ENCODE results near the gene ZNF302.

DNA sequence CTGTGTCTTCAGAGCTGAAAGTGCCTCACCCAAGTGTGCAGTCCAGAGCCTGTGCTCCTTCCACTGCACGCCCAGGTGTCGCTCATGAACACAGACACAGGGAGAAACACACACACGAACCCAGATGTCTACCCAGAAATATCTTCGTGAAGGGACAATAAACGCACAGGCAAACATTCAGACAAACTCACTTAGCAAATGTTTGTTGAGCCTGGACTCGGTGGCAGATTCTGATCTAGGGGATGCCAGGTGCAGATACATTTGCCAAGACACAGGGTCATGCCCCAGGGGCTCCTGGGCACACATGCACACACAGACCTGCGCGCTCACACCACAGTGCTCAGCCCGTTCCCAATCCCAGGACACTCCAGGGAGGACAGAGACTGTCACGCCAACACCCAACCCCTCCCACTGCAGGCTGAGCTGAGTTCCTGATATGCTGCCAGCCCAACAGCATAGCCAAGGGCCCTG, 32.5 kb upstream of the ZNF302 start:
- no peak for TF ChIP-seq EP300 (conservative IDR thresholded peaks at IDR 0.05; ENCODE audit: poor library complexity, severe bottlenecking)
- TF ChIP-seq, protein P1, sequence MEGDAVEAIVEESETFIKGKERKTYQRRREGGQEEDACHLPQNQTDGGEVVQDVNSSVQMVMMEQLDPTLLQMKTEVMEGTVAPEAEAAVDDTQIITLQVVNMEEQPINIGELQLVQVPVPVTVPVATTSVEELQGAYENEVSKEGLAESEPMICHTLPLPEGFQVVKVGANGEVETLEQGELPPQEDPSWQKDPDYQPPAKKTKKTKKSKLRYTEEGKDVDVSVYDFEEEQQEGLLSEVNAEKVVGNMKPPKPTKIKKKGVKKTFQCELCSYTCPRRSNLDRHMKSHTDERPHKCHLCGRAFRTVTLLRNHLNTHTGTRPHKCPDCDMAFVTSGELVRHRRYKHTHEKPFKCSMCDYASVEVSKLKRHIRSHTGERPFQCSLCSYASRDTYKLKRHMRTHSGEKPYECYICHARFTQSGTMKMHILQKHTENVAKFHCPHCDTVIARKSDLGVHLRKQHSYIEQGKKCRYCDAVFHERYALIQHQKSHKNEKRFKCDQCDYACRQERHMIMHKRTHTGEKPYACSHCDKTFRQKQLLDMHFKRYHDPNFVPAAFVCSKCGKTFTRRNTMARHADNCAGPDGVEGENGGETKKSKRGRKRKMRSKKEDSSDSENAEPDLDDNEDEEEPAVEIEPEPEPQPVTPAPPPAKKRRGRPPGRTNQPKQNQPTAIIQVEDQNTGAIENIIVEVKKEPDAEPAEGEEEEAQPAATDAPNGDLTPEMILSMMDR (IDR thresholded peaks at IDR 0.05; ENCODE audit: poor library complexity, severe bottlenecking): no peak
